Pancreas (tissue), 10 donors: ENCODE data around the gene EIF2B2. TPM values are rescaled to one million over a fixed set of nuclear protein-coding genes. Genes with fewer than 3 reads are reported as not detected.
A peak's percentile ranks its signal among the peaks of the same experiment; 100 is the strongest.

Source experiments
- ATAC-seq, 4 donors: fragments of 200-7000 bp; cut with Tn5 transposase; one replicate each; pipeline versions ENCODE4 v1.8.0 to v1.9.1; 2020; ENCODE audit warnings: mild to moderate bottlenecking in 4 of 4, moderate library complexity in 4 of 4
- DNase-seq, 6 donors: peaks; one replicate each; pipeline ENCODE4 v3.0.0-alpha.2; 2020
- FAIRE-seq: peaks from 2 replicates; lab custom pipeline; 2012; peaks lifted over from hg19 to GRCh38; lab: Jason Lieb, UNC
- H3K27ac ChIP-seq, 4 donors: fragments of 200-600 bp; sonication (generic); 1 replicate in 3 of 4; 2 replicates in 1 of 4; pipeline versions ENCODE4 v1.5.0 to v1.8.0; 2020
- H3K27me3 ChIP-seq, 4 donors: fragments of 200-600 bp; one replicate each; pipeline ENCODE4 v1.8.0; 2021
- H3K36me3 ChIP-seq, 3 donors: fragments of 200-600 bp; sonication (generic) in 1 of 3; one replicate each; pipeline versions ENCODE4 v1.5.0 to v1.8.0; 2020 to 2021
- H3K4me1 ChIP-seq, 3 donors: fragments of 200-600 bp; one replicate each; pipeline ENCODE4 v1.8.0; 2021
- H3K4me3 ChIP-seq, 4 donors: fragments of 200-600 bp; sonication (generic) in 2 of 4; one replicate each; pipeline versions ENCODE4 v1.5.0 to v1.8.0; 2020 to 2021
- H3K9me3 ChIP-seq, 4 donors: fragments of 200-600 bp; one replicate each; pipeline ENCODE4 v1.8.0; 2021
- CTCF ChIP-seq, 4 donors: fragments of 200-600 bp; sonication (generic) in 3 of 4; IDR thresholded peaks; one replicate each; pipeline versions ENCODE4 v1.5.0 to v1.8.0; 2021; ENCODE audit warnings: antibody characterized with exemption in 4 of 4
- WGBS, 2 donors: extraction: QIAGEN DNeasy Blood & Tissue Kit; methylation state at CpG; one replicate each; pipeline ENCODE4 v1.1.7; 2013; 5-methylcytosine and 5-hydroxymethylcytosine counted together
- intact Hi-C, 3 donors: fragments of 100-400 bp; cut with DNase I; formaldehyde crosslinking; loops; one replicate each; pipeline versions ENCODE4 v1.11.1 to v1.14.2; 2022
- polyA plus RNA-seq, 2 donors: library from polyadenylated mRNA; stranded (reverse); fragments of 200-250 nt; gene quantifications; one replicate each; pipeline ENCODE4 v1.2.3, GENCODE V29; 2013
- total RNA-seq, 6 donors: library from RNA; stranded (reverse); fragmentation: NEBNext Ultra II Directional in 4 of 6; extraction: Animal tissue kit (Norgen Biotek cat#: 25700) in 4 of 6; gene quantifications; one replicate each; pipeline versions ENCODE4 v1.2.1 to v1.2.4, GENCODE V29; 2021 to 2023
- donor health status: healthy with polysubstance abuse.
- donor health status: DM: no; HTN: no; CAD: no; lungs with moderate emphysema.
- donor health status: DM: no; HTN: no; CAD: no.
- donor health status: control.
- donor health status: control.
- donor health status: Bipolar disorder and iron deficiency.
- donor health status: DM: yes; HTN: yes; CAD: no.
- donor health status: DM: no; HTN: no; CAD: no.
- donor health status: DM: no; HTN: no; CAD: no.
- donor health status: DM: yes; HTN: yes; CAD: no.

The EIF2B2 gene
- total and polyA plus RNA-seq, 8 donors = 11.2 to 22.1 (median 16.6) TPM

GRCh38 chr14:75050852-75051555 is 48.3 kb downstream of the EIF2B2 start, which contains the start of gene MLH3:
Gene MLH3, minus strand, starts transcription at chr14:75051467. Its CDS starts 1,812 bp downstream, at chr14:75049655.
- peak; percentile 93 to 95 (median 94) for ATAC-seq
- DNase-seq = peak; percentile 73 to 94 (median 84)
- Histone ChIP-seq H3K27me3 (no peaks in the 10 kb centered on the region), H3K36me3 (no peaks in the 10 kb centered on the region), H3K4me1 (peaks cover 0 to 13% (median 8%) of the 10 kb centered on the region in 3 donors), H3K9me3 (no peaks in the 10 kb centered on the region), H3K4me3 (peak within 1 kb of the TSS; percentile 55 to 73 (median 64)), H3K27ac (peak within 1 kb of the TSS; percentile 88 to 94 (median 92))
- FAIRE-seq = no peak
- 0% methylated on average over 59 of the region's 59 CpGs for WGBS, 2 donors
- TF ChIP-seq CTCF (IDR thresholded peaks at IDR 0.05) = no peak
- intact Hi-C loops = no loop called here

GRCh38 chr14:75051556-75051899 is 48.8 kb downstream of the EIF2B2 start:
- ATAC-seq (no peak), FAIRE-seq (no peak), DNase-seq (no peak)
- Histone ChIP-seq H3K27me3 (no peaks in the 10 kb centered on the region), H3K27ac (peak overlapping the region; percentile 88 to 94 (median 92)), H3K9me3 (no peaks in the 10 kb centered on the region), H3K4me3 (peak overlapping the region; percentile 55 to 73 (median 64)), H3K36me3 (no peaks in the 10 kb centered on the region), H3K4me1 (peaks cover 0 to 13% (median 8%) of the 10 kb centered on the region in 3 donors)
- WGBS, 2 donors = 18 to 23% methylated on average over 5 of the region's 5 CpGs
- no peak for TF ChIP-seq CTCF (IDR thresholded peaks at IDR 0.05)
- intact Hi-C loops = no loop called here

- DNase-seq (no peak), ATAC-seq (no peak), FAIRE-seq (no peak)
- Histone ChIP-seq H3K4me1 (peaks cover 0 to 13% (median 8%) of the 10 kb centered on the region in 3 donors), H3K9me3 (no peaks in the 10 kb centered on the region), H3K27ac (no peak overlapping the region), H3K4me3 (no peak overlapping the region), H3K36me3 (no peaks in the 10 kb centered on the region), H3K27me3 (no peaks in the 10 kb centered on the region)
- no peak for TF ChIP-seq CTCF (IDR thresholded peaks at IDR 0.05)
- WGBS, 2 donors = 64 to 70% methylated on average over 5 of the region's 5 CpGs
- intact Hi-C loops = no loop called here
These were observed 50.9 kb downstream of the EIF2B2 start for GRCh38 chr14:75053396-75054291.

GRCh38 chr14:75054421-75054820 is 51.7 kb downstream of the EIF2B2 start:
- WGBS, 2 donors = 43 to 64% methylated on average over 1 of the region's 1 CpG
- FAIRE-seq (no peak), DNase-seq (no peak), ATAC-seq (no peak)
- no peak for TF ChIP-seq CTCF (IDR thresholded peaks at IDR 0.05)
- H3K9me3 ChIP-seq = no peaks in the 10 kb centered on the region
- peaks cover 0 to 13% (median 8%) of the 10 kb centered on the region in 3 donors for H3K4me1 ChIP-seq
- intact Hi-C loops = no loop called here
- no peaks in the 10 kb centered on the region for H3K27me3 ChIP-seq
- H3K36me3 ChIP-seq = no peaks in the 10 kb centered on the region
- no peak overlapping the region for H3K4me3 ChIP-seq
- no peak overlapping the region for H3K27ac ChIP-seq
